Aorta (tissue), 5 donors: ENCODE measurements around the gene C11orf52. TPM values are rescaled to one million over a fixed set of nuclear protein-coding genes. Genes with fewer than 3 reads are reported as not detected.
"Not testable (repeated sequence)": the region's sequence is repeated elsewhere in the genome, so short reads cannot be mapped to it uniquely, and the experiment has no call there.

ENCODE experiments used
- ATAC-seq: fragments of 200-7000 bp; cut with Tn5 transposase; one replicate; pipeline ENCODE4 v1.9.1; 2022; ENCODE audit warnings: moderate library complexity; ENCODE audit not compliant: low FRiP score
- DNase-seq, 2 donors: peaks; one replicate each; pipeline ENCODE4 v3.0.0-alpha.2; 2020
- H3K27ac ChIP-seq, 2 donors: one replicate each; pipeline ENCODE4 v1.5.1; 2013; ENCODE audit warnings: low read length in 2 of 2, mild to moderate bottlenecking in 2 of 2, moderate library complexity in 2 of 2, control low read depth in 1 of 2, inconsistent platforms in 1 of 2, low read depth in 1 of 2
- H3K27me3 ChIP-seq, 2 donors: one replicate each; pipeline ENCODE4 v1.6.1; 2013; ENCODE audit warnings: control low read depth in 1 of 2, low read length in 1 of 2, mild to moderate bottlenecking in 1 of 2, moderate library complexity in 1 of 2; ENCODE audit not compliant: insufficient read depth in 2 of 2, control insufficient read depth in 1 of 2
- H3K36me3 ChIP-seq, 2 donors: one replicate each; pipeline ENCODE4 v1.6.1; 2013; ENCODE audit warnings: control low read depth in 1 of 2, low read length in 1 of 2, mild to moderate bottlenecking in 1 of 2; ENCODE audit not compliant: insufficient read depth in 2 of 2, control insufficient read depth in 1 of 2
- H3K4me1 ChIP-seq, 2 donors: one replicate each; pipeline ENCODE4 v1.6.1; 2013; ENCODE audit warnings: low read length in 2 of 2, control low read depth in 1 of 2, mild to moderate bottlenecking in 1 of 2, moderate library complexity in 1 of 2; ENCODE audit not compliant: insufficient read depth in 2 of 2, control insufficient read depth in 1 of 2
- H3K4me3 ChIP-seq, 2 donors: one replicate each; pipeline ENCODE4 v1.5.1; 2013; ENCODE audit warnings: low read length in 2 of 2, control low read depth in 1 of 2, mild to moderate bottlenecking in 1 of 2
- H3K9me3 ChIP-seq: one replicate; pipeline ENCODE4 v1.6.1; 2013; ENCODE audit warnings: mild to moderate bottlenecking, low read length; ENCODE audit not compliant: control insufficient read depth
- WGBS, 2 donors: extraction: QIAGEN DNeasy Blood & Tissue Kit; methylation state at CpG; one replicate each; pipeline ENCODE4 v1.1.7; 2013; 5-methylcytosine and 5-hydroxymethylcytosine counted together
- intact Hi-C, 2 donors: fragments of 100-400 bp; cut with DNase I; formaldehyde crosslinking; loops; one replicate each; pipeline versions ENCODE4 v1.14.2 to v1.15.0; 2022
- polyA plus RNA-seq, 2 donors: library from polyadenylated mRNA; stranded (reverse); fragments of 200-250 nt; gene quantifications; one replicate each; pipeline ENCODE4 v1.2.3, GENCODE V29; 2013
- total RNA-seq, 2 donors: library from RNA; stranded (reverse); fragmentation: NEBNext Ultra II Directional; extraction: Animal tissue kit (Norgen Biotek cat#: 25700); gene quantifications; one replicate each; pipeline ENCODE4 v1.2.1, GENCODE V29; 2021
- donor health status: healthy with polysubstance abuse.
- donor health status: Bipolar disorder and iron deficiency.
- donor health status: DM: no; HTN: no; CAD: no.
- donor health status: DM: no; HTN: no; CAD: no.
- donor health status: DM: yes; HTN: yes; CAD: no.

The C11orf52 gene
- total and polyA plus RNA-seq, 4 donors: 2.7 to 5.6 (median 5.2) TPM

DNA sequence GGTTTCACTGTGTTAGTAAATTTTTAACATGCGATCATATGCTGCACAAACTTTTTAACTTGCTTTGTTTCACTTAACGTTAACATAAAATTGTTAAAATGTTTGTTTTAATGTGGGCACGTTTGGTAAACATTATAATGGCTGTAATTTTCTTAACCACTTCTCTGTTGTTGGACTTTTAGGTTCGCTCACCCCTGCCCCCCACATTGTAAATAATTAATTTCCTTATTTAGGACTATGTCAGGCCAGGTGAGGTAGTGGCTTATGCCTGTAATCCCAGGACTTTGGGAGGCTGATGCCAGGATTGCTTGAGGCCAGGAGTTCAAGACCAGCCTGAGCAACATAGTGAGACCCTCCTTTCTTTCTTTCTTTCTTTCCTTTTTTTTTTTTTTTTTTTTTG is 11.8 kb downstream of the C11orf52 start:
- DNase-seq (no peak), ATAC-seq (no peak)
- H3K27ac ChIP-seq: no peak overlapping the region
- intact Hi-C loops: loop anchor here in 1 of 2 donors (5.0 kb wide), 1 partner anchor 53 kb away; the partner anchor contains the start of genes CFAP68 and FDXACB1
- peaks cover 0 to 2% of the 10 kb centered on the region in 2 donors for H3K4me1 ChIP-seq
- WGBS, 2 donors: 70 to 75% methylated on average over 4 of the region's 4 CpGs
- H3K27me3 ChIP-seq: no peaks in the 10 kb centered on the region
- no peak overlapping the region for H3K4me3 ChIP-seq
- no peaks in the 10 kb centered on the region for H3K36me3 ChIP-seq
- no peaks in the 10 kb centered on the region for H3K9me3 ChIP-seq

GRCh38 chr11:111932611-111932950 is 13.9 kb downstream of the C11orf52 start:
- H3K4me1 ChIP-seq: peaks cover 0 to 2% of the 10 kb centered on the region in 2 donors
- no peak overlapping the region for H3K27ac ChIP-seq
- no peak overlapping the region for H3K4me3 ChIP-seq
- no peaks in the 10 kb centered on the region for H3K9me3 ChIP-seq
- DNase-seq: no peak
- intact Hi-C loops: loop anchor here in 1 of 2 donors (5.0 kb wide), 1 partner anchor 55 kb away; the partner anchor contains the start of genes CFAP68 and FDXACB1
- no peak for ATAC-seq
- H3K36me3 ChIP-seq: no peaks in the 10 kb centered on the region
- 58 to 66% methylated on average over 2 of the region's 2 CpGs for WGBS, 2 donors
- H3K27me3 ChIP-seq: no peaks in the 10 kb centered on the region

GRCh38 chr11:111933176-111933575 is 14.5 kb downstream of the C11orf52 start:
- not testable (repeated sequence) for H3K27me3 ChIP-seq, ATAC-seq, H3K9me3 ChIP-seq, H3K4me1 ChIP-seq, H3K27ac ChIP-seq, H3K36me3 ChIP-seq, H3K4me3 ChIP-seq, DNase-seq
- intact Hi-C loops: loop anchor here in 1 of 2 donors (5.0 kb wide), 1 partner anchor 56 kb away; the partner anchor contains the start of genes CFAP68 and FDXACB1
- WGBS, 2 donors: 92 to 94% methylated on average over 14 of the region's 14 CpGs

- H3K4me3 ChIP-seq: no peak overlapping the region
- peaks cover 0 to 2% of the 10 kb centered on the region in 2 donors for H3K4me1 ChIP-seq
- intact Hi-C loops: loop anchor here in 1 of 2 donors (5.0 kb wide), 1 partner anchor 57 kb away; the partner anchor contains the start of genes CFAP68 and FDXACB1
- WGBS, 2 donors: 27 to 31% methylated on average over 1 of the region's 1 CpG
- no peaks in the 10 kb centered on the region for H3K9me3 ChIP-seq
- no peaks in the 10 kb centered on the region for H3K27me3 ChIP-seq
- no peak for ATAC-seq
- no peak overlapping the region for H3K27ac ChIP-seq
- H3K36me3 ChIP-seq: no peaks in the 10 kb centered on the region
- no peak for DNase-seq
Measured at GRCh38 chr11:111933872-111934271, 15.2 kb downstream of the C11orf52 start.

GRCh38 chr11:111934306-111934705 is 15.6 kb downstream of the C11orf52 start:
- no peak overlapping the region for H3K4me3 ChIP-seq
- no peaks in the 10 kb centered on the region for H3K9me3 ChIP-seq
- no peak for DNase-seq
- intact Hi-C loops: loop anchor here in 1 of 2 donors (5.0 kb wide), 1 partner anchor 57 kb away; the partner anchor contains the start of genes CFAP68 and FDXACB1
- ATAC-seq: no peak
- no peak overlapping the region for H3K27ac ChIP-seq
- H3K4me1 ChIP-seq: peaks cover 0 to 2% of the 10 kb centered on the region in 2 donors
- H3K36me3 ChIP-seq: no peaks in the 10 kb centered on the region
- WGBS, 2 donors: 77 to 86% methylated on average over 1 of the region's 1 CpG
- H3K27me3 ChIP-seq: no peaks in the 10 kb centered on the region

DNA sequence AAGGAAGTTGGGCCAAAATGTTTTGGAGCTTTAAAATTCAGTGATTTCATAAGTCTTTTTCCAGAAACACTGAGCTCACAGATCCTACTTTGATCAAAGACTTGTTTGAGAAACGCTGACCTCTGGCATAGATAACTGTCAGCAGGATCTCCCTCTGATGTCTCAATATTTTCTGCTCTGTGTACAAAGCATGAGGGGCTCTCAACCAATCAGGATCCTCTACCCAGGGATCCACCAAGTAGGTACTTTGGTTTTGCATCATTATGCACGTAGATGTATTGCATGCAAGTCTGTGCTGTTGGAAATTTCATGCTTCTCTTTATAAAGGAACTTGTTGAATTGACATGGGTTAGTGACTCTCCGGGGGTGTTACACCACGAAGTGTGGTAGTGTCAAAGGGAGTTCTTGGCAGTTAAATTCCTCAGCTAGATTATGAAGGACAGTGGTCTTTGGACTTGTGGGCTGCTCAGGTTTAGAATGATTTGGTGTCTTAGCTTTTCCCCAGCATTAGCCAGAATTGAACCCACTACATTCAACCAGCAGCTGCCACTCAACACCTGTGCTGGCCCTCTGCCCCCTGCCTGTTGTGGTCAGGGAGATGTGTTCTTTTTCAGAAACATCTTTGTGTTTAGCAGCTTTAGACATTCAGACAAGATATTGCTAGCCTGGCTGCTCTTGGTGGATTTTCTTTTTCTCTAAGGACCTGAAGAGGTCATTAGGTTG is 16.8 kb downstream of the C11orf52 start:
- peak overlapping the region; percentile 6 to 73 for H3K27ac ChIP-seq
- H3K9me3 ChIP-seq: no peaks in the 10 kb centered on the region
- H3K4me3 ChIP-seq: no peak overlapping the region
- intact Hi-C loops: loop anchor here (2.0 to 5.0 kb wide), 2 partner anchors 41 to 42 kb away; no protein-coding TSS in a partner anchor
- no peaks in the 10 kb centered on the region for H3K27me3 ChIP-seq
- no peaks in the 10 kb centered on the region for H3K36me3 ChIP-seq
- H3K4me1 ChIP-seq: peaks cover 0 to 2% of the 10 kb centered on the region in 2 donors
- DNase-seq (no peak), ATAC-seq (no peak)
- 49 to 50% methylated on average over 4 of the region's 4 CpGs for WGBS, 2 donors

DNA sequence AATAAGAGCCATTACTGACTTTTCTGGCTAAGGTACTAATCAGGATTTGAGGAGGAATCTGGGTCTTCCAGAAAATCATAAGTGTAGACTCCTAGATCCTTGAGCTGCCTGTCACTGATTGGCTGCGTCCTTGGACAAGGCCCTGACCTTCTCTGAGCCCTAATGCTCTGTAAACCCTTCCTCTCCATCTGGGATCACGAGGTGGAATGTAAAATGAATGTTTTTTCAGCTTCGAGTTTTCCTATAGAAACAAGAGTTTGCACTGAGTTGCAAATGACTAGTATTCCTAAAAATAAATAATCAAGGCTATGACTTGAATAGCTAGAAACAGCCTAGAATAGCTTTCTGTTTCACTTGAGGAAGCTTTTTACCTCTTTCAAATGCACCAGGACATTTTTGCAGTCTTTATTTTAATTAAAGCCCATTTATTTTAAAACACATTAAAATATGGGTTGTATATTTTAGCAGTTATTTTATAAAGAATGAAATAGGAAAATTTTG is 17.4 kb downstream of the C11orf52 start:
- peaks cover 0 to 2% of the 10 kb centered on the region in 2 donors for H3K4me1 ChIP-seq
- 26 to 27% methylated on average over 3 of the region's 3 CpGs for WGBS, 2 donors
- H3K36me3 ChIP-seq: no peaks in the 10 kb centered on the region
- no peak for ATAC-seq
- DNase-seq: no peak
- H3K27ac ChIP-seq: peak overlapping the region; percentile 6 to 73
- H3K9me3 ChIP-seq: no peaks in the 10 kb centered on the region
- intact Hi-C loops: loop anchor here (2.0 to 5.0 kb wide), 2 partner anchors 41 kb away; no protein-coding TSS in a partner anchor
- no peak overlapping the region for H3K4me3 ChIP-seq
- no peaks in the 10 kb centered on the region for H3K27me3 ChIP-seq

GRCh38 chr11:111937461-111937769 is 18.7 kb downstream of the C11orf52 start:
- Histone ChIP-seq H3K4me3 (peak overlapping the region; percentile 7 to 57), H3K4me1 (peaks cover 0 to 2% of the 10 kb centered on the region in 2 donors), H3K27me3 (no peaks in the 10 kb centered on the region), H3K27ac (peak overlapping the region; percentile 50 to 62), H3K9me3 (no peaks in the 10 kb centered on the region), H3K36me3 (no peaks in the 10 kb centered on the region)
- no peak for DNase-seq
- peak; percentile 47 for ATAC-seq
- intact Hi-C loops: loop anchor here (2.0 to 5.0 kb wide), 2 partner anchors 39 to 40 kb away; no protein-coding TSS in a partner anchor
- 4% methylated on average over 4 to 9 of the region's 9 CpGs for WGBS, 2 donors
